ENCODE results near the gene HK3.

- TF ChIP-seq CTCF (conservative IDR thresholded peaks at IDR 0.05) (no peak), ZFX (IDR thresholded peaks at IDR 0.05) (no peak)
Measured at GRCh38 chr5:176894298-176894697, 4.8 kb downstream of the HK3 start.

All from C4-2B (cell line).